PC-9 (cell line): ENCODE results near the gene TOX3. TPM values are rescaled to one million over a fixed set of nuclear protein-coding genes. Genes with fewer than 3 reads are reported as not detected.

ENCODE experiments used
- BruUV-seq: library from RNA; stranded (reverse); fragments of 400-500 nt; replicated peaks from 2 replicates; lab custom pipeline; 2021; lab: Mats Ljungman, UMichigan
- CTCF ChIA-PET: fragments of 300-600 bp; sonication (Branson Sonifier 250); formaldehyde crosslinking; loops from one replicate; lab custom pipeline; 2022; ENCODE audit warnings: antibody characterized with exemption; lab: Charles Lee
- POLR2A ChIA-PET: fragments of 300-600 bp; sonication (Branson Sonifier 250); formaldehyde crosslinking; loops from one replicate; lab custom pipeline; 2022; ENCODE audit warnings: antibody characterized with exemption; ENCODE audit not compliant: unreplicated experiment; lab: Charles Lee
- DNase-seq, 2 experiments: peaks; one replicate each; pipeline versions ENCODE4 v3.0.0 to v3.0.0-alpha.2; 2015 to 2022; ENCODE audit warnings: mixed read lengths in 1 of 2
- H2AFZ ChIP-seq: fragments of 200-600 bp; sonication (generic); 2 replicates; pipeline ENCODE4 v1.8.1; 2017; ENCODE audit warnings: antibody characterized with exemption
- H3F3A ChIP-seq: fragments of 200-600 bp; sonication (generic); 2 replicates; pipeline ENCODE4 v1.8.1; 2017; ENCODE audit warnings: antibody characterized with exemption, mild to moderate bottlenecking, low read depth; ENCODE audit not compliant: insufficient read depth
- H3K27ac ChIP-seq: fragments of 200-600 bp; sonication (generic); 2 replicates; pipeline ENCODE4 v1.6.1; 2016; ENCODE audit warnings: mixed run types
- H3K27me3 ChIP-seq: fragments of 200-600 bp; sonication (generic); 2 replicates; pipeline ENCODE4 v1.6.1; 2016; ENCODE audit warnings: low read depth, mixed run types; ENCODE audit not compliant: insufficient read depth
- H3K36me3 ChIP-seq: fragments of 200-600 bp; sonication (generic); 2 replicates; pipeline ENCODE4 v1.6.1; 2016; ENCODE audit warnings: low read depth, mixed run types
- H3K4me1 ChIP-seq: fragments of 200-600 bp; sonication (generic); replicated peaks from 2 replicates; pipeline ENCODE4 v1.6.1; 2016; ENCODE audit warnings: mixed run types; ENCODE audit not compliant: insufficient read depth
- H3K4me2 ChIP-seq: fragments of 200-600 bp; sonication (generic); 2 replicates; pipeline ENCODE4 v1.6.1; 2017; ENCODE audit warnings: mixed run types
- H3K4me3 ChIP-seq: fragments of 200-600 bp; sonication (generic); 2 replicates; pipeline ENCODE4 v1.6.1; 2016; ENCODE audit warnings: mixed run types
- H3K79me2 ChIP-seq: fragments of 200-600 bp; sonication (generic); 2 replicates; pipeline ENCODE4 v1.6.1; 2017; ENCODE audit warnings: low read depth, mixed run types
- H3K9me2 ChIP-seq: fragments of 200-600 bp; sonication (generic); 2 replicates; pipeline ENCODE4 v1.8.1; 2017; ENCODE audit warnings: mild to moderate bottlenecking; ENCODE audit not compliant: insufficient read depth
- H3K9me3 ChIP-seq: fragments of 200-600 bp; sonication (generic); 2 replicates; pipeline ENCODE4 v1.8.1; 2016; ENCODE audit warnings: low read depth; ENCODE audit not compliant: insufficient read depth
- H4K20me1 ChIP-seq: fragments of 200-600 bp; sonication (generic); 2 replicates; pipeline ENCODE4 v1.8.1; 2017; ENCODE audit not compliant: insufficient read depth
- EZH2 ChIP-seq: fragments of 200-600 bp; sonication (generic); IDR thresholded peaks from 2 replicates; pipeline ENCODE4 v1.8.0; 2017; ENCODE audit warnings: antibody characterized with exemption, low read depth
- intact Hi-C: fragments of 100-400 bp; cut with micrococcal nuclease; formaldehyde crosslinking; loops from one replicate; pipeline ENCODE4 v1.10.0; 2022; ENCODE audit not compliant: unreplicated experiment
- total RNA-seq: library from RNA; stranded (reverse); gene quantifications from 2 replicates; pipeline ENCODE4 v1.2.3, GENCODE V29; 2021
- TF ChIP-seq, protein P1 (sequence below): fragments of 200-600 bp; sonication (generic); conservative IDR thresholded peaks from 2 replicates; pipeline ENCODE4 v1.6.1; 2017; ENCODE audit warnings: mixed run types, antibody characterized with exemption, mild to moderate bottlenecking, moderate library complexity

Gene TOX3
- total RNA-seq, 1 experiment from 2014 or later, result not detected

- intact Hi-C loops, result no loop called here
- CTCF ChIA-PET, result no interaction called here
- no peaks in the 10 kb centered on the region for H4K20me1 ChIP-seq
- no peak for DNase-seq
- H3K27me3 ChIP-seq, result no peaks in the 10 kb centered on the region; the same call in 1 of the 2 replicates
- H3K9me2 ChIP-seq, result no peaks in the 10 kb centered on the region
- no peaks in the 10 kb centered on the region for H3K9me3 ChIP-seq
- POLR2A ChIA-PET, result no interaction called here
- no peak overlapping the region for H3K27ac ChIP-seq
- H3K4me2 ChIP-seq, result no peak overlapping the region
- H3K4me3 ChIP-seq, result no peak overlapping the region
- H3K36me3 ChIP-seq, result no peaks in the 10 kb centered on the region
- no peak overlapping the region for H2AFZ ChIP-seq
- no peak for TF ChIP-seq EZH2
- TF ChIP-seq, protein P1, sequence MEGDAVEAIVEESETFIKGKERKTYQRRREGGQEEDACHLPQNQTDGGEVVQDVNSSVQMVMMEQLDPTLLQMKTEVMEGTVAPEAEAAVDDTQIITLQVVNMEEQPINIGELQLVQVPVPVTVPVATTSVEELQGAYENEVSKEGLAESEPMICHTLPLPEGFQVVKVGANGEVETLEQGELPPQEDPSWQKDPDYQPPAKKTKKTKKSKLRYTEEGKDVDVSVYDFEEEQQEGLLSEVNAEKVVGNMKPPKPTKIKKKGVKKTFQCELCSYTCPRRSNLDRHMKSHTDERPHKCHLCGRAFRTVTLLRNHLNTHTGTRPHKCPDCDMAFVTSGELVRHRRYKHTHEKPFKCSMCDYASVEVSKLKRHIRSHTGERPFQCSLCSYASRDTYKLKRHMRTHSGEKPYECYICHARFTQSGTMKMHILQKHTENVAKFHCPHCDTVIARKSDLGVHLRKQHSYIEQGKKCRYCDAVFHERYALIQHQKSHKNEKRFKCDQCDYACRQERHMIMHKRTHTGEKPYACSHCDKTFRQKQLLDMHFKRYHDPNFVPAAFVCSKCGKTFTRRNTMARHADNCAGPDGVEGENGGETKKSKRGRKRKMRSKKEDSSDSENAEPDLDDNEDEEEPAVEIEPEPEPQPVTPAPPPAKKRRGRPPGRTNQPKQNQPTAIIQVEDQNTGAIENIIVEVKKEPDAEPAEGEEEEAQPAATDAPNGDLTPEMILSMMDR, result no peak
- BruUV-seq, result no TSS peak
- no peaks in the 10 kb centered on the region for H3K79me2 ChIP-seq
- H3K4me1 ChIP-seq, result no peaks in the 10 kb centered on the region
- H3F3A ChIP-seq, result no peaks in the 10 kb centered on the region
Measured at GRCh38 chr16:52552643-52553042, 5.7 kb upstream of the TOX3 start.

DNA sequence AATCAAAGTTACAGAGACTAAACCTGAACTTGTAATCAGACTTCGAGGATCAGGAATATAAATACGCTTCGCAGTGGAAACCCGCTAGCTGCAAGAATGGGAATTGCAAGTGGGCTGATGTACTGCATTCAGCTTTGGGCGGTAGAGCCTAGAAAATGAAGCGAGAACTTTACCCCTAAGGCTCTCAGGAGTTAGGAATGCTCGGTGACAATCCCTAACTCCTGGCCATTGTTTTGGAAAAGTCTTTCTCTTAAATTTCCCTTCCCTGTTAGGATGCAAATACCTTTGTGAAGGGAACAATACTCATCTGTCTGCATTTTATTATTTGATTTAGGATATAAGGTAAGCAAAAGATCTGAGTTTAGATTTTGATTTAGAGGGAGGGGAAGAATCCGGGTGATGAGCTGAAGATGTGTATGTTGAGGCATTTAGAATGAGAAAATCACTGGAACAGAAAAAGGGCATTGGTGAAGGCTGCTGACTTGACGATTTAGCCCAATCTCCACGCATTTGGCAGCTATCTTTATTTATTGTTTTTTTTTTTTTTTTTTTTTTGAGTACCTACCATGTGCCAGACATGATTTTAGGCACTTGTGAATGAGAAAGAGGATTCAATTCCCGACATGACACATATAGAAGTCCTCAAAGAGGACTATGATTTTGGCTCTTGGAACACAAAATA lies 2.2 kb upstream of the TOX3 start:
- H3K4me1 ChIP-seq, result no peaks in the 10 kb centered on the region
- TF ChIP-seq, protein P1, result no peak
- TF ChIP-seq EZH2, result no peak
- H3K9me3 ChIP-seq, result no peaks in the 10 kb centered on the region
- no peaks in the 10 kb centered on the region; the same call in 1 of the 2 replicates for H3K27me3 ChIP-seq
- no peaks in the 10 kb centered on the region for H3F3A ChIP-seq
- H3K4me3 ChIP-seq, result no peak overlapping the region
- intact Hi-C loops, result no loop called here
- H3K4me2 ChIP-seq, result no peak overlapping the region
- no peak overlapping the region for H3K27ac ChIP-seq
- ChIA-PET CTCF (no interaction called here), POLR2A (no interaction called here)
- no peaks in the 10 kb centered on the region for H3K79me2 ChIP-seq
- no peaks in the 10 kb centered on the region for H3K36me3 ChIP-seq
- H4K20me1 ChIP-seq, result no peaks in the 10 kb centered on the region
- no TSS peak for BruUV-seq
- no peak overlapping the region for H2AFZ ChIP-seq
- no peaks in the 10 kb centered on the region for H3K9me2 ChIP-seq
- DNase-seq, result no peak

DNA sequence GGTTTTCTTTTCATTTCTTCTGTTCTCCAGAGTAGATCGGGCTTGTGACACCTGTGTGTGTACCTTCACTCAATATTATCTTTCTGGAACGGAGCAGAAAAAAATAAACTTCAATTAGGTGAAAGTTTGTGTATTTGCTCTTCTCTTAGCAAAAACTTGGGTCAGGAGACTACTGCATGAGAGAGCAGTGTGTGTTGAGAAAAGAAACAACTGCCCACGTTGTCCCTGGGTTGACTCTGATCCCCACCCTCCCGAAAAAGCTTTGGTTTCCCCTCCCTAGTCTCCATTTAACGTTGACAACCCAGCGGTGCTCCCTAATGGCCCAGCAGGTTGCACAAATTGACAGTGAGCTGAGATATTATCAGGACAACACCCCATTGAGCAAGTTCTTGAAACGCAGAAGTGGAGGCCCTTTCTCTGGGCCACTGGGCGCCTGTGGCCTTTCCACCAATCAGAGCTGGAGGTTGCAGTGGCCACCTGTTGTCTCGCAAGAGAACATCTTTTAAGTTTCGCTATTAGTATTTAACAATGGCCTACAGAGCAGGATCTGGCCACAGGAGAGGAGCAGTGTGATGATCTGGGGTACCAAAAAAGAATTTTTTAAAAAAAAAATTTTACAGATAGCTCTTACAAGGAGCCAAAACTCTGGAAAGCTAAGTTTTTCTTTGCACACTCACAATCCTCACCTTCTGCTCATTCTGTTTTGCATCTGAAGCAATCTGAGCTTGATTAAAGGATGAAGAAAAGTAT lies 1.5 kb upstream of the TOX3 start:
- no peak overlapping the region for H2AFZ ChIP-seq
- intact Hi-C loops, result no loop called here
- CTCF ChIA-PET, result no interaction called here
- no peaks in the 10 kb centered on the region for H3K9me2 ChIP-seq
- H3K9me3 ChIP-seq, result no peaks in the 10 kb centered on the region
- H3K27me3 ChIP-seq, result no peaks in the 10 kb centered on the region
- DNase-seq, result no peak
- TF ChIP-seq EZH2, result no peak
- TF ChIP-seq, protein P1, result no peak
- H4K20me1 ChIP-seq, result no peaks in the 10 kb centered on the region
- no peak overlapping the region for H3K4me3 ChIP-seq
- no peaks in the 10 kb centered on the region for H3K79me2 ChIP-seq
- H3K4me2 ChIP-seq, result no peak overlapping the region
- no peaks in the 10 kb centered on the region for H3K4me1 ChIP-seq
- H3F3A ChIP-seq, result no peaks in the 10 kb centered on the region
- no peak overlapping the region for H3K27ac ChIP-seq
- BruUV-seq, result no TSS peak
- POLR2A ChIA-PET, result no interaction called here
- H3K36me3 ChIP-seq, result no peaks in the 10 kb centered on the region
